KG1 (cell line): Measurements from ENCODE around the gene OTUD3.
"Not testable (repeated sequence)": the region's sequence is repeated elsewhere in the genome, so short reads cannot be mapped to it uniquely, and the experiment has no call there.

Experiments
- DNase-seq: peaks from one replicate; lab custom pipeline; 2025; lab: John Stamatoyannopoulos, UW

OTUD3 gene

GRCh38 chr1:19869453-19869852, 12.7 kb upstream of the OTUD3 start:
- not testable (repeated sequence) for DNase-seq

- DNase-seq: no peak
Measured at GRCh38 chr1:19869929-19870328, 12.3 kb upstream of the OTUD3 start.

- DNase-seq: no peak
Measured at GRCh38 chr1:19872190-19872589, 10.0 kb upstream of the OTUD3 start.

DNA sequence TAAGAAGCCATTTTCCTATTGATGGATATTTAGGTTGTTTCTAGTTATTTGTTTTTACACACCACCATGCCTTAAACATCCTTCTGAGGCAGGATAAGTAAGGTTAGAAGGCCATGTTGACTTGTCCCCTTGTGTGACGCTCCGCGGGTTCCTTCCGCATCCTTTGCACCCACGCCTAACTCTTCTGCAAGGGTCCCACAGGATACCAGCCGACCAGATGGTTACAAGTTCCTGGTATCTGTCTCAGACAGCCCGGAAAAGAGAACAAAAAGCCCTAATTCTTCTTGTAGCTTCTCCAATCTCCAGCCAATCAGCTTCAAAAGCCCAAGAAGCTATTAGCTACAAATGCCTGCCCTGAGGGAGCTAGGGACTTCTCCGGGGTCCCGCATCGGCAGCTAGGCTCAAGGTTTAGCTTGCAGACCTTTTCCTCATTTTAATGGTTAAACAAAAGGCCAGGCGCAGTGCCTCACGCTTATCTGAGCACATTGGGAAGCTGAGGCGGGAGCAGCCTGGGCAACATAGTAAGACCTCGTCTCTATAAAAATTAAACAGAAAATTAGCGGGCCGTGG, 4.9 kb upstream of the OTUD3 start:
- DNase-seq: no peak

DNA sequence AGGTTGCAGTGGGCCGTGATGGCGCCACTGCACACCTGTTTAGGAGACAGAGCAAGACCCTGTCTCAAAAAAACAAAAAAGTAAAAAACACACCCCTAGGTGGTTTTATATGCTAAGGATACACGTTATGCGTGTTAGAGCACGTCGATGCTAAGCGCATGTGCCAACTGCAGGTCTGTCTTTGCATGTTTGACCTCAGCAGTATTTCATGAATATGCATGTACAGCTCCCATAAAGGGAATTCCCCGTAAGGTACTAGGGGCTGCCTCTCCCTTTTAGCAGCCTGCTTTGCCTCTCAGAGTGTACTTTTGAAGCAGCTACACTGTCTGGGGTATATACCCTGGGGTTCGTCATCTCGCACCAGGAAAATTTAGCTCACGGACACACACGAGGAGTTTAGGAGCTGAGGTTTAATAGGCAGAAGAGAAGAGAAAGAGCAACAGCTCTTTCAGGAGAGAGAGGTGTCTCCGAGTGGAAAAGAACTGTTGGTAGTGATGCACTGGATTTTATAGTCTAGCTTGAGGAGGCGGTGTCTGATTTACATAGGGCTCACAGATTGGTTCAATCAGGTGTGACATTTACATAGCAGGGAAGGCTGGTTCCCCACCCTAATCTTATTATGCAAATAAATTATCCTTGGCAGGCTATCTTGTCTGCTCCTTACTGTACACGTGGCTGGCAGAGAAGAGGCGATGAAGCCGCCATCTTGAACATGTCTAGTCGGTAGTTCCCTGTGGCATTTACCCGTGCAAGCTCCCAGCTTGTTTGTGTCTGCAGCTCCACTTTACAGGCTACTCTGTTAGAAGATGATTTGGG, 4.2 kb upstream of the OTUD3 start:
- DNase-seq: no peak

GRCh38 chr1:19878637-19878985, 3.6 kb upstream of the OTUD3 start:
- no peak for DNase-seq

GRCh38 chr1:19879227-19879626, 3.0 kb upstream of the OTUD3 start:
- DNase-seq: no peak

- no peak for DNase-seq
Measured at GRCh38 chr1:19879661-19880060, 2.5 kb upstream of the OTUD3 start.

DNA sequence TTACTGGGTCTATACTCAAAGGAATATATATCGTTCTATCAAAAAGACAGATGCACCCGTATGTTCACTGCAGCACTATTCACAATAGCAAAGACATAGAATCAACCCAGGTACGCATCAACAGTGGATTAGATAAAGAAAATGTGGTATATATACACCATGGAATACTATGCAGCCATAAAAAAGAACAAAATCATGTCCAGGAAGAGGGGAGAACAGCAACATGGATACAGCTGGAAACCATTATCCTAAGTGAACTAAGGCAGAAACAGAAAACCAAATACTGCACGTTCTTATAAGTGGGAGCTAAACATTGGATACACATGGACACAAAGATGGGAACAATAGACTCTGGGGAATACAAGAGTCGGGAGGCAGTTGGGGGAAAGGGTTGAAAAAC, 1.4 kb upstream of the OTUD3 start:
- not testable (repeated sequence) for DNase-seq

DNA sequence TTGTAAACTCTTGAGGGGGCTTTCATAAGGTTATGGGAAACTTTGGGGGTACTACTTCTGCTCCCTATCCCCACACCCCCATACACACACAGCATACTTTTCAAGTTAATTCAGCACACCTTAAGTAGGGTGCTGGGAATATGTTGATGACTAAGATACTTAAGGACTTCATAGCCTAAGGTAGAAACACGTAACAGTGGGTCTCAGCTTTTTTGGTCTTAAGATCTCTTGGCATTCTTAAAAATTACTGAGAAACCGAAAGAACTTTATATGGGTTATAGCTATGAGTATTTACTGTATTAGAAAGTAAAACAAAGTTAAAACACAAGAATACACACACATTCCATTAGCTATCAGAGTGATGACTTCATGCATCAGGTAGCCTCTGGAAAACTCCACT, 2.1 kb downstream of the OTUD3 start:
- no peak for DNase-seq

DNA sequence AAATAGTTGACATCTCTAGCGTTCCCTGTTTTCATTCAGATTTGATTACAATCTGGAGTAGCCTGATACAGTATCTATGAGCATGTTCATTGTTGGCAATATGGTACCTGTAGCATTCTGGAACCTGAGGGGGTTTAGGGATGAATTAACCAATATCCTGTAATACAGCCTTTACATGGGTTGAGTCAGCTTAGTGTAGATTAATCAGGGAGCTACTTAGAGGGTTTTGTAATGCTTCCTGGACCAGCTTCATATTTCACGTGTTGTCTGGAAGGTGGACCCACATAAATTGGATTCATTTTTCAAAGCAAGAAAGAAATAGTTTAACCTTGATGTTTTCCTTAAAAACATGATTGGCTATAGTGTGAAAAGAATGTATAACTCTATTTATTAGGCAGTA, 3.6 kb downstream of the OTUD3 start:
- DNase-seq: no peak

GRCh38 chr1:19888112-19888511, 5.9 kb downstream of the OTUD3 start:
- DNase-seq: no peak

- DNase-seq: no peak
Measured at GRCh38 chr1:19889656-19890055, 7.5 kb downstream of the OTUD3 start.

- no peak for DNase-seq
Measured at GRCh38 chr1:19892129-19892528, 9.9 kb downstream of the OTUD3 start.

DNA sequence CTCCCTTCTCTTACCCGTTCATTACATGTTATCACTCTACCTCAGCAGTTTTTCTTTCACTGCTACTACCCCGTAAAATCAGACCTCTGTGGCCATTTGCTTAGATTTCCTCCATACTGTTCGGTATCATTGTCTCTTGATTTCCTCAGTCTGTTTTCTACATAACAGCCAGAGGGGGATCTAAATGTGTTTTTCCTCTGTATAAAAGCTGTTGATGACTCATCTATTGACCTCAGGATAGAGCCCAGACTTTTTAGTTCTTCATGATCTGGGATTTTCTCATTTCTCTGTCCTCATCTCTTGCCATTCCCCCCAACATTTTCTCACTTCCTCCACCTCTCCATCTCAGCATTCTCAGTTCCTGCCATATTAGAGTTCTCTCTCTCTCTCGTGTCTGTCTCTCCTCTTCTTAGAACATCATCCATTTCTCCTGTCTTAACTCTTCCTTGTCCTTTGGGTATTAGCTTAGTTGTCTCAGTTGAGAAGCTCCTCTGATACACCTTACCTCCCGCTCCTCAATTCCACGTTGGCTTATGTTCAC, 10.5 kb downstream of the OTUD3 start:
- DNase-seq: no peak

DNA sequence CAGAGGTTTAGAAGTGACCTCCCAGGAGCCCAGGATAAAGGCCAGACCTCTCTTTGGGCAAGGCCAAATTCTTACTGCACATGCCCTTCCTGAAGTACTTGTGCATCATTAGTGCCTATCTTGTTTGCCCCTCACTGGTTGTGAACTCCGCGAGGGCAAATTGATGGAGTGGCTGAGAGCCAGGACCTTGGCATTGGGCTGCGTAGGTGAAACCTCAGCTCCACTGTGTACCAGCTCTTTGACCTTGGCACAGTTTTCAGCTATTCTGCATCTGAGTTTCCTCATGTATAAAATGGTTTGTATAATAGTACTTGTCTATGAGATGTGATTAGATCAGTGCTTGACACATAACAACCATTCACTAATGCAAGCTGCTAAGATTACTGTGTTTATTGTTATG, 11.5 kb downstream of the OTUD3 start:
- no peak for DNase-seq

DNA sequence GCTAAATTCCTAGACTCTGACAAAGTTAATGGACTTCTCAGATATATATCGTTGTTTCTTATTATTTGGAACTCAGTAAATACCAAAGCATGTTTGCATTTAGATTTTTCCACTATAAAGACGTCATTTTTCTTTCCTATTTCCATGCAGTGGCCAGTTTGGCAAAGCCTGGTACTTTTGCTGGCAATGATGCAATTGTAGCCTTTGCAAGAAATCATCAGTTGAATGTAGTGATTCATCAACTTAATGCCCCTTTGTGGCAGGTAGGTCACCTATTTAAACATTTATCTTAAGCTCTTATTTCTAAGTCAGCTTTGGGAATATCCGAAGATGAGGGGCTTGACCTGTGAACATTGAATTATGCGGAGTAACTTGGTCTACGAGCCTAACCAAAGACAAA, 12.0 kb downstream of the OTUD3 start:
- no peak for DNase-seq

DNA sequence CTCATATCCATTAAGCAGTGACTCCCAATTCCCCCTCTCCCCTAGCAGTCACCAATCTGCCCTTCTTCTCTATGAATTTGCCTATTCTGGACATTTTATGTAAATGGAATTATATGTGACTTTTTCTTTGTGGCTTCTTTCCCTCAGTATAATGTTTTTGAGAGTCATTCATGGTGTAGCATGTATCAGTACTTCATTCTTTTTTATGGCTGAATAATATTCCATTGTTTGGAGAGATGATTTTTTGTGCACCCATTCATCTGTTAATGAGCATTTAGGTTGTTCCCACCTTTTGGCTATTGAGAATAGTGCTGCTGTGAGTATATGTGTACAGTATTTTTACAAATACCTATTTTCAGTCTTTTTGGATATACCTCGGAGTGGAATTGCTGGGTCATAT, 19.5 kb downstream of the OTUD3 start:
- DNase-seq: no peak

DNA sequence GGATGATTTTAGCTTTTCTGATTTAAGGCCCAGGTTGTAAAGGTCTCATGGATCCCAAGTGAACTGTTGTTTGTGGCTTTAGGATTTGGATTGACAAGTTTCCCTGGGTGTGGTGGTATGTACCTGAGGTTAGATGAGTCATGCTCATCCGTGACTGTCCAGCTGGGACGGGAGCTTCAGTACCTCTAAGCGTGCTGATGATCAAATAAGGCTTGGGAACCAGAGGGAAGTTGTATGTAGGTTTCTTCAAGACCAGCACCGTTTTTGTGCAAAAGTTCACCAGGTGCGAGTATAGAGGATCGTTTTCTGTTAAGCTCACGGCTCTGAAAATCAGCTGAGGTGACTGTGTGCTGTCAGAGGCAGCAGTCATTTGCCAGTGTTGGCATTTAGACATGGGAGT, 21.4 kb downstream of the OTUD3 start:
- DNase-seq: no peak

DNA sequence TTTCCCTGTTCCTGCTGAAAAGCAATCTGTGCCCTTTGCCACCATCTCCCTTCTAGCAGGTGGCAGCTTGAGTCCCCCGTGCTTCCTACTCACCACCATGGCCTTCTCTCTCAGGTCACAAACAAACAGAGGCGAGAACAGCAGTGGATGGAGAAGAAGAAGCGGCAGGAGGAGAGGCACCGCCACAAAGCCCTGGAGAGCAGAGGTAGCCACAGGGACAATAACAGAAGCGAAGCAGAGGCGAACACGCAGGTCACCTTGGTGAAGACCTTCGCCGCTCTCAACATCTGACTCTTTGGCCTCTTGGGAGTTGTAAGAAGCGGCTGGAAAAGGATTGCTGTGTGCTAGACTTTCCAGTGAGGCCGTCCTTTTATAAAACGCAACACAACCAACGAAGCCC, 25.3 kb downstream of the OTUD3 start:
- DNase-seq: no peak

- DNase-seq: no peak
Measured at GRCh38 chr1:19909392-19909791, 27.2 kb downstream of the OTUD3 start.

- no peak for DNase-seq
Measured at GRCh38 chr1:19909971-19910370, 27.8 kb downstream of the OTUD3 start.

DNA sequence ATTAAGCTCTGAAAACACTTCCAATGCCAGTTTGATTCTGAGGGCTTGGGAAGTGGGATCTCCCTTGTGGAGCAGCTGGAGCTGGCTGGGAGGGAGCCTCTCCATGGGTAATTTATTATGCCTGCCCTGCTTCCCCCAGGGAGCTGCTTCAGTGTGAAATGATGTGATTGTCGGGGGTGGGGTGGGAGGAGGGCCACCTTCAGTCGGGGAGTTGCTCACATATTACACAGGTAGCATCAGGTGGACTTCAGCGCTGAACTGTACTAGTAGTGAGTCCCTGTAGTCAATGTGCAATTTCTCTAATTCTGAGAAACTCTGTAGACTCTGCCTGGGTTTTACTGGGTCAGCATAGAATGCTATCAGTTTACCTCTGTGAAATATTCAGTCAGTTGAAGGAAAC, 28.5 kb downstream of the OTUD3 start:
- DNase-seq: no peak

DNA sequence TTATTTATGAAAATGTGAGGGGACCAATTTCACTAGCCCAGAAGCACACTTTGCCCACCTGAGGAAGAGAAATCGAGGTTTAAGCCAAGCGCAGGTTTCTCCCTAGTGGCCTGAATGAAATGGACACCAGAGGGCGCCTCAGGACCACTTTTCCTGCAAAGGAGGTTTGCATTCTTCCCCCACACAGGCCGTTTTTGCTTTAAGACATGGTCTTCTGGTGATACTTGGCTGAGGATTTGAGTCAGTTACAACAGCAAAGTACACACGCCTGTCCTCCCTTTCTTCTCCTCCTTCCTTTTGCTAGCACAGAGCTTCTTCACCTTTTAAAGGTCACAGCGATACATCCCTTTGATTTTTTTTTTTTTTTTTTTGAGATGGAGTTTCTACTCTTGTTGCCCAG, 35.9 kb downstream of the OTUD3 start:
- peak; percentile 21 for DNase-seq
